HL-60/S4 treated with phorbol 12-myristate 13-acetate at 8.2 ng/mL for 4 days and 3 days (cell line): ENCODE results near the gene PHKA2.
"Not testable (repeated sequence)": the region's sequence is repeated elsewhere in the genome, so short reads cannot be mapped to it uniquely, and the experiment has no call there.

Experiments
- in situ Hi-C: fragments of 300-500 bp; cut with MboI; formaldehyde crosslinking; loops from 2 replicates; pipeline ENCODE4 v1.15.0; 2022; ENCODE audit warnings: low sequenced_read_pairs

Gene PHKA2

GRCh38 chrX:18983666-18984380, at the start of gene PHKA2:
PHKA2 (minus strand) TSS chrX:18984114; CDS start chrX:18983932, 182 bp downstream.
- in situ Hi-C loops = no loop called here

- in situ Hi-C loops = no loop called here
Observed at GRCh38 chrX:19030805-19031204, 46.9 kb upstream of the PHKA2 start.

GRCh38 chrX:19028560-19028959, 44.6 kb upstream of the PHKA2 start:
- in situ Hi-C loops = no loop called here

DNA sequence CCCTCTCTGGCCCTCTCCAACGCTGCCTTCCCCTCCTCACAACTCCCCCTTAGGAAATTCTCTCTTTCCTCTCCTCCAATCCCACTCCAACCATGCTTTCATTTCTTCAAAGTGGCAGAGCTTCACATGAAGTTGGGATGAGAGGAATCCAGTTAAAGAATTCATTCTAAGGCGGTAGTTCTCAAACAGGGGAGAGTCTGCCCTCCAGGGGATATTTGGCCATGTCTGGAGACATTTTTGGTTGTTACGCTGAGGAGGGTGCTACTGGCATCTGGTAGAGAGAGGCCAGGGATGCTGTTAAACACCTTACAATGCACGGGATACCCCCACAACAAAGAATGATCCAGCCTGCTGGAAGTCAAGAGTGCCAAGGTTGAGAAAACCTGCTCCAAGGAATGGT, 40.5 kb upstream of the PHKA2 start:
- in situ Hi-C loops = no loop called here

GRCh38 chrX:19019996-19020395, 36.1 kb upstream of the PHKA2 start:
- in situ Hi-C loops = no loop called here

GRCh38 chrX:19017271-19017670, 33.4 kb upstream of the PHKA2 start:
- in situ Hi-C loops = no loop called here

GRCh38 chrX:19016614-19017013, 32.7 kb upstream of the PHKA2 start:
- in situ Hi-C loops = not testable (repeated sequence)

GRCh38 chrX:19007868-19008267, 24.0 kb upstream of the PHKA2 start:
- in situ Hi-C loops = no loop called here

DNA sequence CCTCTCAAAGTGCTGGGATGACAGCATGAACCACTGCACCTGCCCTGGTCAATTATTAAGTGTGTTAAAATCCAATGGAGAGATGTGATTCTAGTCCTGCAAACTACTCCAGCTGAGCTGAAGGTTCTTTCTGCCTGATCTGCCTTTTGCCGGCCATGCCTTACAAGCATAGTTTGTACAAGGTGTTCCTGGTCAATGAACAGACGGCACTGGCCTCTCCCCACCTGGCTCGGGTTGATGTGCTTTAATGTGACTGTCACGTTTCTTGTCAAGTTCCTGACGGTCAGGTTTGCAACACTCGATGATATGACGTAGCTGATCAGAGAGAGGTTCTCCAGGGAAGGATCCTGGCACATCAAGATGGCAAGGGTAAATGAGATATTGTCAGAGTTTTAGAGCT, 23.1 kb upstream of the PHKA2 start:
- in situ Hi-C loops = no loop called here

DNA sequence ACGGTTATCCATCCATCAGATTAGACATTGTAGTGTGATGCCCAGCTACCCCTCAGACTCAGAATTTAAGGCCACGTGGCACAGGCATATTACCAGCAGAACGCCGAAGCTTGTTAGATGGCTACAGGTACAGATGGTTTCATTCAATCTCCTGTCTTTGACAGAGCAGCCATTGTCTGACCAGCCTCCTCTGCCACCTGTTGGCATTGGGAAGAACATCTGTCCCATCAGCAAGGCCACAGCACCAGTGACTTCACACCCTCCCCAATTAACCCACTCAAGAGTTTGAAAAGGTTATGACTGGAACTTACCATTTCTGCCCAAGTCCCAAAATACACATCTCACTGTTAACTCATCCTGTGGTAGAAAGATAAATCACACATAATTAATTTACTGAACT, 22.0 kb upstream of the PHKA2 start:
- in situ Hi-C loops = no loop called here

GRCh38 chrX:19003756-19004155, 19.8 kb upstream of the PHKA2 start:
- in situ Hi-C loops = no loop called here

DNA sequence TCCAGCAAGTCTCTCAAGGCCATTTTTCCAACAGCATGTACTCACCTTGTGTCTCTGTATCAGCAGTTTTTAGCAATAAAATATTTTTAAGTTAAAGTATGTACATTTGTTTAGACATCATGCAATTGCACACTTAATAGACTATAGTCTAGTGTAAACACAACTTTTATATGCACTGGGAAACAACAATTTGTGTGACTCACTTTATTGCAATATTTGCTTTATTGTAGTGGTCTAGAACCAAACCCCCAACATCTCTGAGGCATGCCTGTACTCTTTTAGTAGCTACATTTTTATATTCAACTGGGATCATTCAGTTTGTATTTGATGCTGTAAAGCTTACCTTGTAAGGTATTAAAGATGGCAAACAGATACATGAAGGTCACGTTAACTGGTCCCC, 14.7 kb upstream of the PHKA2 start:
- in situ Hi-C loops = no loop called here

GRCh38 chrX:18997916-18998315, 14.0 kb upstream of the PHKA2 start:
- in situ Hi-C loops = no loop called here

DNA sequence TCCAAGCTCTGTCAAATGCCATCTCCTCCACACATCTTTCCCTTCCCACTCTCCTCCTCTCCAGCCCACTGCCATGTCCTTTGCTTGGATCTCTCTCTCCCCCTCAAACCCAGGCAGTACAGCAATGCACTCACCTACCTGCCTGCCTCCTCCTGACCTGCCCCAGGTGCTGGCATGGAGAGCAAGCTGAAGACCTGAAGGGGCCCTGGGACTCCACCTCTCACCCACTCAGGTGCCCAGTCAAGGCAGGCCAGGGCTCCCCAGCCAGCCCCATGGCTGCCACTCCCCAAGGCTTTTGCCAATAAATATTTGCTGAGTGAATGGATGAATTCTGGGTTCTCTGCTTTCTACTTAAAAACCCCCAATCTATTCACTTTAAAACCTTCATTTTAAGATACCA, 12.6 kb upstream of the PHKA2 start:
- in situ Hi-C loops = no loop called here

DNA sequence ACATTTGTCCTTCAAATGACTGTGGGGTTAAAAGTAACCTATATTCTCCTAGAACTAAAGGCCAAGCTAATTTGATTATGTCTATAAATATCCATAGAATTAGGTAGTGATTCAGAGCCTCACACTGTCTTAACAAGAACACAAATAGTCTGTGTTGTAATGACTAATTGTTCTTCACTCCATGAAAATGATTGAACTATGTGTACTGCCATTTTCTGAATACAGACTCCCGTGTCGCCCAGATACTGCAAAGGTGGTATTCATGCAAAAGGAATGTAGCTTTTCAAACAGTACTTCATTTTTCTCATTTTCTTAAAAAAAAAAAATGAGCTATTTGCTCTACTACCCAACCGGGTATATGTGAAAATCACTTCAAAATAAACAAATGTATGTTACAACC, 11.3 kb upstream of the PHKA2 start:
- in situ Hi-C loops = no loop called here

GRCh38 chrX:18994713-18995112, 10.8 kb upstream of the PHKA2 start:
- in situ Hi-C loops = no loop called here

- in situ Hi-C loops = no loop called here
Observed at GRCh38 chrX:18992829-18993228, 8.9 kb upstream of the PHKA2 start.

GRCh38 chrX:18985186-18985435, 1.2 kb upstream of the PHKA2 start:
- in situ Hi-C loops = no loop called here

GRCh38 chrX:18984381-18985185, 669 bp upstream of the PHKA2 start:
- in situ Hi-C loops = no loop called here

- in situ Hi-C loops = no loop called here
Observed at GRCh38 chrX:18981124-18981807, 2.6 kb downstream of the PHKA2 start.

DNA sequence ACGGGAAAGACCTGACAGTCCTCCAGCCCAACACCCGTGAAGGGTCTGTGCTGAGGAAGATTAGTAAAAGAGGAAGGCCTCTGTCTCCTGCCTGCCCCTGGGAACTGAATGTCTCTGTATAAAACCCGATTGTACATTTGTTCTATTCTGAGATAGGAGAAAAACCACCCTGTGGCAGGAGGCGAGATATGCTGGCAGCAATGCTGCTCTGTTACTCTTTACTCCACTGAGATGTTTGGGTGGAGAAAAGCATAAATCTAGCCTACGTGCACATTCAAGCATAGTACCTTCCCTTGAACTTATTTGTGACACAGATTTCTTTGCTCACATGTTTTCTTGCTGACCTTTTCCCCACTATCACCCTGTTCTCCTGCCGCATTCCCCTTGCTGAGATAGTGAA, 3.7 kb downstream of the PHKA2 start:
- in situ Hi-C loops = not testable (repeated sequence)

DNA sequence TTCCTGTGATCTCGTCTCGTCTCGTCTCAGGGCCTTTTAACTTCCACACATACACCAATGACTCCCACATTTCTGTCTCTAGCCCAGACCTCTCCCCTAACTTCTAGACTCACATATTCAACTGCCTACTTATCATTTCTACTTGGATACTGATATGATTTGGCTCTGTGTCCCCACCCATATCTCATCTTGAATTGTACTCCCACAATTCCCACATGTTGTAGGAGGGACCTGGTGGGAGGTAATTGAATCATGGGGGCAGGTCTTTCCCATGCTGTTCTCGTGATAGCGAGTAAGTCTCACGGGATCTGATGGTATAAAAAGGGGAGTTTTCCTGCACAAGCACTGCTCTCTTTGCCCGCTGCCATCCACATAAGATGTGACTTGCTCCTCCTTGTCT, 8.9 kb downstream of the PHKA2 start:
- in situ Hi-C loops = no loop called here
